ENCODE results near the gene APBA1.
"Not testable (repeated sequence)": the region's sequence is repeated elsewhere in the genome, so short reads cannot be mapped to it uniquely, and the experiment has no call there.

APBA1 gene

DNA sequence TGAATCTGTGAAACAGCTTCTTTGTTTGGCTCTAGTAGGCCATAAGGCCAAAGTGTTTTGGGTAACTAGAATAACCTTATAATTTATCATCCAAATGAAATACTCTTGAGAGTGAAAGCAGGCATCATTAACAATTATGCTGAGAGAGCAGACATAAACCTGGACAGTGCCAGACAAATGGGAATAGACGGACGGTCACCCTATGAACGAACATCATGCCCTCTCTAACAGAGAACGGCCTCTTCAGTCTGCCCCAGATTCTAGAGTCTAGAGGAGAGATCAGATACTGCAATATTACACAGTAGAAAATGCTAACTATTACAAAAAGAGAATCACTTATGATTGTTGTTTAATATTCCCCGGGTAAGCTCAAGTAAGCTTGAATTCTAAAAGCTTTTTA lies 68.5 kb downstream of the APBA1 start:
- no peak for DNase-seq

DNA sequence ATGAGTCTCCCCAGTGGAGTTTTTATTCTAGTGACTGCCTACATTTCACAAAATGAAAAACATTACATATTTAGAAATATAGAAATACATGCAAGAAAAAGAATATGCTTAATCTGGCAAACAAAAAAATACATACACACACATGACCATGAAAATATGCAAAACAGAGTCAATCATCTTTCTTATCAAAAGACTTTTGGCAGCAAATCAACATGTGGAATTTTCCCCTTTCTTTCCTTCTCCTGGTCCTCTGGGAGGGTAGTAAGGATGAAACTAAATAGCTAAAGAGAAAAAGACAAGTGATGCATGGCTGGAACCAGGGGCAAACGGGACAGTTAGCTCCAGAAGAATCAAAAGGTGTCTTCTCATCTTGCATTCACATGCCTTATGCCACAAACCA lies 69.4 kb downstream of the APBA1 start:
- DNase-seq, result no peak

DNA sequence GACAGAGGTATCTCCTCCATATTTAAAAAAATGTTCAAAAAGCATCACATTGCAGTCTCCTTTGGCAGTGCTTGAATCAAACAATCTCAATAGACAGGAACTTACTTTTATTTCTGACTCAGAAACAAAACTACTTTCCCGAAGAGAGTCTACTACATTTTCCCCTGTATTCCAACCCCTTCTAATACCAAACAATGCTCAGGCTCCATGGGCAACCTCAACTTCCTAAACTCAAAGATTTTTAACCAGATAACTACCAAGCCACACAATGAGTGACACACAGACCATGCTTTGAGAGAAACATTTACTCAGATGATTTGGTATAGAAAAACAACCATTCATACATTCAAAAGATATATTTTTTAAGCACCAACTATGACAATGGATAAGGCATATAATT lies 70.5 kb downstream of the APBA1 start:
- DNase-seq, result no peak

DNA sequence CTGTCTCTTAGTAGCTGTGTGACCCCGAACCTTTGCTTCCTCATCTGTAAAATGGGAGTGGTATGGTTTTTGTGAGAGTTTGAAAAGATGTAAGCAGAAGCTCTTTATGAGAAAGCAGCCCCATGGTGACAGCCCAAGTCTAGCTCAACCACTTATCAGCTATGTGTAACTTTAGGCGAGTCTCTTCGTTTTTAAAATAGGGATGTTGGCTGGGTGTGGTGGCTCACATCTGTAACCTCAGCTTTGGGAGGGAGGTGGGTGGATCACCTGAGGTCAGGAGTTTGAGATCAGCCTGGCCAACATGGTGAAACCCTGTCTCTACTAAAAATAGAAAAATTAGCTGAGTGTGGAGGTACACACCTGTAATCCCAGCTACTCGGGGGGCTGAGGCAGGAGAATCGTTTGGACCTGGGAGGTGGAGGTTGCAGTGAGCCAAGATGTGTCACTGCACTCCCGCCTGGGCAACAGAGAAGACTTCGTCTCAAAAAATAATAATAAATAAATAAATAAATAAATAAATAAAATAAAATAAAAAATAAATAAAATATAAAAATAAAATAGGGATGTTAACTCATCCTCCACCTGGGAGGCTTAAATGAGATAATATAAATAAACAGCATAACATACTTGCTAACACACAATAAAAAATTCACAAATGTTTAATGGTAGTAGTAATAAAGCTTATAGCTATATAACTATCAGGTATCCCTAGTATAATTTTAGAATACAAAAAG lies 71.7 kb downstream of the APBA1 start:
- no peak for DNase-seq

DNA sequence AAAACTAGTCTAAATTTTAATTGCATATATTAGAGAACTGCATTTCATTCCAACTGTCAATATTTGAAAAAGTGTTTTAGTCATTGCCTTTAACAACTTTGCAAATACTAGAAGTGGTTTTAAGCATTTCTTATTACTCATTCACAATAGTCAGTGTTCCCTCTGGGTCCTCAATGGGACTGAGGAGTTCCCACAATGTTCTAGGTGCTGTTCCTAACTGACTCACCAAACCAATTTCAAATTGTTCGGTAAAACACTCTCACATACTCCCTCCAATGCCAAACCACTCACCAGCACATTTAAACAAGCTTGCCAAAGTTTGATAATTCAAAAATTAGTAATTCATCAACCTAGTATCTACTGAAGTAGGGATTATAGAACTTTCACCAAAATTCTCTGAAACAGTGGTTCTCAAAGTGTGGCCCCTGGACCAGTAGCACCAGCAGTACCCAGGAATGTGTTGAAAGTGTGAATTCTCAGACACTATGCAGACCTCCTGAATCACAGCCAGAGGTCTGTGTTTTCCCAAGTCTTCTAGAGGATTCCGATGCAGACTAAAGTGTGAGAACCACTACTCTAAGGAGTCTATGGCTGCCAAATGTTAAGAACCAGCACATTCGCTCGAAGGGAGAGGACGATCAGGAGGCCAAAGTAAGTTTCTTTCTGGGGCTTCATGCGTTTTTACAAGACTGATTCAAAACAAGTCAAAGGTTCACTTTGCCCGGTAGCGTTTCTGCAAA lies 72.8 kb downstream of the APBA1 start:
- DNase-seq, result no peak

DNA sequence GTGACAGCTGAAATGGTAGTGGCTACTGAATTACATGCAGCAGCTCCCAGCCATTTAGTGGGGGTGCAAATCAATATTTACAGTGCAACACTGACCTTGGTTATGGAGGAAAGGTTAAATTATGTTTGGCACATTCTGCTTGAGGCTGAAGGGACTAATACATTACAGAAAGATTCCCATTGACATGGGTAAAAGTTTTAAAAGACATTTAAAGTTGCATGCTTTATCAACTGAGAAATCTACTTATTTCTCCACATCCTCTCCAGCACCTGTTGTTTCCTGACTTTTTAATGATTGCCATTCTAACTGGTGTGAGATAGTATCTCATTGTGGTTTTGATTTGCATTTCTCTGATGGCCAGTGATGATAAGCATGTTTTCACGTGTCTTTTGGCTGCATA lies 75.3 kb downstream of the APBA1 start:
- not testable (repeated sequence) for DNase-seq

DNA sequence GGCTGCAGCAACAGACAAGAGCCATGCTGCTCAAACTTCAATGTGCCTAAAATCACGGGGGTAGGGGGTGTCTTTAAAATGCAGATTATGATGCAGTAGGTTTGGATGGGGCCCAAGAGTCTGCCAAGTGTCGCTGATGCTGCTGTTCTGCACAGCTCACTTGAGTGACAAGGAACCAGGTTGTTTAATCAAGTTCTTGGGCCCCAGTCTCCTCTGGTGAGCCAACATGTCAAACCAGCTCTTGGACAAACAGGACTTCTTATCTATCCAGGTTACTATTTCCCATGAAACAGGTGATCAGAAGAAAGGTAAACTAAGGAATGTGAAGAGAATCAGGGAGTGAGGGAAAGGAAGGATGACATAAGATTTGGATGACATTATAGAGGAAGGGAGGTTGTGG lies 78.0 kb downstream of the APBA1 start:
- no peak for DNase-seq

DNA sequence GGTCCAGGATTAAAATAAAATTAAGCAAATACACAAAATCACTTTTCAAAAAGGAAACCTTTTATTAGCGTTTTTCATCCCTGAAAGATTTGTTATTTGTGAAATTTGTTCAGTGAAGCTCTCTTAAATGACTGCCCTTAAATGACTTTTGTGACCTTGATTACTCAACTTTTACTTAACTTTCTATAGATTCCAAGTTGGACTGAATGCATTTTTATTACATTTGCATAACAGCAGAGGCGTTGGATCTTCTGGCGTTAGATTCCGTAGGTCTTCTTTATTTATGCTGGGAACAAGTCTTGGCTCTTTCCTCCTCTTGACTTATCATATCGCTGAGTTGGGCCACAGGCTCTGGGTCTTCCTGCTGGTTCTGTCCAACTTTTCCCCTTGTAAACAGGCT lies 78.4 kb downstream of the APBA1 start:
- DNase-seq, result no peak

DNA sequence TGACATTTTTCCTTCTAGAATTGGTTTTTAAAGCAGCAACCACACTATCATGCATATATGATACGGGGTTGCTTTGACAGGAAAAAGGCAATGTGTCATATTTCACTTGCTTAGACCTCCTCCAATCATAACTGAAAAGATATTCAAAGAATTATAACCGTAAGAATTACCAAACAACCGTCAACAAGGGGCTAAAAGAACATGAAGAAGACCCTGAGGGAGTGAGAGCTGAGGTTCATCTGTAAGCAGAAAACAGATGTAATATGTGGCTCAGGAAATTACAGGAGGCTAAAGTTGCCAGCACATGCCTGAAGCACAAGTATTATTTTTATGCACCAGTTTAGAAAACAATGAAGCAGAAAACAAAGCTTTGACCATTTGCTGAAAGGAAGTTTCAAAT lies 78.9 kb downstream of the APBA1 start:
- peak; percentile 30 for DNase-seq

DNA sequence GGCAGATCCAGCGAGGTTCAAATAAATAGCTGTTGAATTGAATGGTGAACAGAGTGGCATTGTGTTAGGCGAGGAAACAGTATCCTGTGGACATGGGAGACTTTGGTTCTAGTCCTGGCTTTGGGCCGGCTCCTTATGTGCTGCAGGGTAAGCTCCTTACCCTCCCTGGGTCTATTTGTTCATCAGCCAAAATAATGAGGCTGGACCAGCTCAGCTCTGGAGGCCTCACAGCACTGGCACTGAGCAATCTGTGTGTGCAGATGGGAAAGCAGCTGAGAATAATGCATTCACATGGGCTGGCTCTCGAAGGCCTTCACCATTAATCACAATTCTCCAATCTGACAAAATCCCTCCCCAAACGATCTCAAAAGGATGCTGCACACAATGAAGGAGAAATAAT lies 81.9 kb downstream of the APBA1 start:
- peak; percentile 22 for DNase-seq

DNA sequence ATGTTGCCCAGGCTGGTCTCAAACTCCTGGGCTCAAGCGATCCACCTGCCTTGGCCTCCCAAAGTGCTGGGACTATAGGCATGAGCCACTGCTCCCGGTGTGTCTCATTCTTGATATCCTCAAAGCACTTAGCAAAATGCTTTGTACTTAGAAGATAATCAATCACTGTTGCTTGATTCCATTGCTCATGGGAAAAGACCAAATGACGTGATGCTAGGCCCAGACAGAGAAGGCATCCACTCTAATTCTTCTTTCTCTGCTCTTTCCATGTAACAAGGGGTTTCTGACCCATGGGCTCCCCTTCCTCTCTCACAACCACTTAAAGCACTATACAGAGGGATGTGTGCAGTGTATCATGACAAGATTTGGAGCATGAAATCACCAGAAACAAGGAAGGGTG lies 83.0 kb downstream of the APBA1 start:
- DNase-seq, result peak; percentile 67

DNA sequence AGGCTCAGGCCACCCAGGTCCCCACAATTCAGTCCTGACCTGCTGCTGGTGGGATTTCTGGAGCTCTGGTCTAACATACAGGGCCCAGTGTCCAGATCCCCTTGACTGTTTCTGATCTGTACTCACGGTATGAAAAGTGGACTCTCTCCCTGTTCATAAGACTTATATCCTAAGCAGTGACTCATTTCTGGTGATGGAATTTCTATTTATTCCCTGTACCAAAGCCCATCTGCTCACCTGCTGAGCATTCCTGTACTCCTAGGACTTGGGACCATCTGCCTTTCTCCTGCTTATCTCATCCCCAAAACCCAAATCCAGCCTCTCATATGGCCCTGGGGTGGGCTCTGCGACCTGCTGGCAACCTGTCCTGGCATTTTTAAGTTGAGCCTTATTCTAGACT lies 86.6 kb downstream of the APBA1 start:
- no peak for DNase-seq

DNA sequence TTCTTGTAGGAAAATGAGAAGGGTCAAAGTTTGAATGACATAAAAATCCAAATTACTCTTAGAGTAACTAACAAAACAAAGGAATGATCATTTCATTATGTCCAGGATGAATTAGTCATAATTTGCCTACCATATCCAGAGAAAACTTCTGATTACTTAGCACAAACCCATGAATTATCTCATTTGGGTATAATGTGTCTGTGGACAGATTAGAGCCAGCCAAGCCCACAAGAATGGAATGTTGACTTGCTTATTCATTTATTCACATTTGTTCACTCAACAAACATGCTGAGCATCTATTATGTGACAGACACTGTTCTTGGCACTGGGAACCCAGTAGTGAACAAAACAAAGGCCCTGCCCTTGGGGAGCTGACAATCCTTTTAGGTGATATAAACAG lies 87.4 kb downstream of the APBA1 start:
- DNase-seq, result no peak

DNA sequence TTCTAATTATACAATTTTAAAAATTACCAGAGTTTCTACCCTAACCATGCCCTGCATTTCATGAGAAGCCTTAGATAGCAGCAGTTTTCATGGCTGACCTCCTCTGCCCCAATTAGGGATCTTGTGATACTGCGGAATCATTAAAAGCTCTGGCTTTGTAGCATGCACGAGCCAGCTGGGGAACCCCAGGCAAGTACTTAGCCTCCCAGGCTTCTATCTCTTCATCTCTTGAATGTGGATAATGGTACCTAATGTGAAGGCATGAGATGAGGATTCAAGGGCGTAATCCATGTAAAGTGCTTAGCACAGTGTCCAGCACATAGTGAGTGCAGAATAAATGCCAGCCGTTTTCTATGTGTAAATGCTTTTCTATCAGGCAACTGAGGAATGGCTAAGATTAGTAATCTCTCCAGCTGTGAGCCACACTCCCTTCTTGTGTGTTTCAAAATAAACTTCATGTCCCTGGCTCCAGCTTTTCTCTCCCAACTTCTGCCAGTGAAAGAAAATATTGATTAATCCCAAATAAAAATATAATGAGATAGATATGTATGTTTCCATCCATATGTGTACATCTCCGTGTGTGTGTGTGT lies 88.4 kb downstream of the APBA1 start:
- DNase-seq, result peak; percentile 72

DNA sequence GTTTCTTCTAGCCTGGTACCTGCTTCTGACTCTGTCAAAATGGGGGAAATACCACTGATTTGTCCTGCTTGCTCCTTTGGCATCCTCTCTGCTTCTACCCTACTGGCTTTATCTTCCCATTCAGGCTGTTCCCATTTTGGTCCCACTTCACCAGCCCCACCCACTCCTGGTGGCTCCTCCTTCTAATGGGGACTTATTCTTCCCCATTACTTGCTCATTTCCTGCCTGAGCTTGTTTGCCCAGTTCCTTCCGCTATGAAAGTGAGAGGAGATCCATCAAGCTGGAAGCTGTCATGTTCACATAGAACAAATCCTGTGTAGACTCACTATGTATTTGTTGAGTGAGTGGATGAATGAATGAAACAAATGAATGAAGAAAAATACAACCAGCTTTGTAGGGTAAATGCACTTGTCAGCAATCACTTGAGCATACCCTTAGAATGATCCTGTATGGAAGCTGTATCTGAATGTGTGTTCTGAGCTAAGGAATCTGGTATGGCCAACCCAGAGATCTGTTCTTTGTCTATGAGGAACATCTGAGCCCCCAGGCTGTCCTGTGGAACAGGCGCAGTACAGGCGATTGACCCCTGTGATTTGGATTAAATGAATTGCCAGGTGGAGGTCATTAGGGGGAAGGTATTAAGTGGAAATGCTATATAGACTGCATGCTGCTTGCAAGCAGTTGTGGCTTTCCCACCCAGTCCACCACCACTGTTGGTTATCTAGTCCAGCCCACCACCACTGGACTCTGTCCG lies 89.5 kb downstream of the APBA1 start:
- DNase-seq, result no peak

DNA sequence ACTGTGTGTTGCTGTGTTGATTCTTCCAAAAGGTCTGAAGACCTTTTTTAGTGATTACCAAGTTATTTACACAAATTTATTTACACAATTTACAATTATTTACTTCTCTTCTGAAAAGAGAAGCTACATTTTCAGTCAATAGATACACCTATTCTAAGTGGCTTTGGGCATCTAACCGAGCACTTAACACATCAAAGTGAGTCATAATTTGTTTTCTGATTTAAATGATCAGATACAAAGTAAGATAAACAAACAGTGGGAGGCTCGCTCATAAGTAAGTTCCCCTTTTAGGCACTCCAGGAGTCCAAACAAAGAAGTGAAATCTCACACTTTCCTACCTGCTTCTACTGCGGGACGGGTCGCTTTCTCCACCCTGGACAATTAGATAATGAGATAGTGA lies 90.2 kb downstream of the APBA1 start:
- DNase-seq, result no peak

DNA sequence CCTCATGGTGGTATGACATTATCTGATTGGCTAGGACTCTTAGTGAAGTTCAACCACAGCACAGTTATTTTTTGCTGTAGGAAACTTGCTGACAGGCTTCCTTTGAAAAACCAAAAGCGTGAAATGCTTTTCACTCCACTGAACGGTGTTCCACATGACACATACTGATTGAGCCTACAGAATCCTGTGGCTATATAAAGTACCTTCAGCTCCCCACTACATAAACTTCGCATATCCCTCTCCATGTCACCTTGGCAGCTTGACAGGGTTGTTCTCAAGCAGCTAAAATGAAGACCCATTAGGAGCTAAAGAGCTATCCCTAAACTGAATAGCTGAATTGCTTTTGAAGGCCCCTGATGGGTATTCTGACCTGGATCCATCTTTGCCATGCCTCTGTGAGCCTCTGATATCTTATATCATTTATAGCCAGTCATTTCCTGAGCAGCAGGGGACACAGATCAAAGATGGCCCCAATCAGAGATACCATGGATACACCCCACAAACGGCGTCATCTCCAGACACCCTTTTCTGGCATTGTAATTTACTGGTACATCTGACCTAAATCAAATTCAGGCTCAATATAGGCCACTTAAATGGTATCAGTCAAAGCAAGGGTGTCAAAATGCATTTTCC lies 91.5 kb downstream of the APBA1 start:
- DNase-seq, result peak; percentile 40

DNA sequence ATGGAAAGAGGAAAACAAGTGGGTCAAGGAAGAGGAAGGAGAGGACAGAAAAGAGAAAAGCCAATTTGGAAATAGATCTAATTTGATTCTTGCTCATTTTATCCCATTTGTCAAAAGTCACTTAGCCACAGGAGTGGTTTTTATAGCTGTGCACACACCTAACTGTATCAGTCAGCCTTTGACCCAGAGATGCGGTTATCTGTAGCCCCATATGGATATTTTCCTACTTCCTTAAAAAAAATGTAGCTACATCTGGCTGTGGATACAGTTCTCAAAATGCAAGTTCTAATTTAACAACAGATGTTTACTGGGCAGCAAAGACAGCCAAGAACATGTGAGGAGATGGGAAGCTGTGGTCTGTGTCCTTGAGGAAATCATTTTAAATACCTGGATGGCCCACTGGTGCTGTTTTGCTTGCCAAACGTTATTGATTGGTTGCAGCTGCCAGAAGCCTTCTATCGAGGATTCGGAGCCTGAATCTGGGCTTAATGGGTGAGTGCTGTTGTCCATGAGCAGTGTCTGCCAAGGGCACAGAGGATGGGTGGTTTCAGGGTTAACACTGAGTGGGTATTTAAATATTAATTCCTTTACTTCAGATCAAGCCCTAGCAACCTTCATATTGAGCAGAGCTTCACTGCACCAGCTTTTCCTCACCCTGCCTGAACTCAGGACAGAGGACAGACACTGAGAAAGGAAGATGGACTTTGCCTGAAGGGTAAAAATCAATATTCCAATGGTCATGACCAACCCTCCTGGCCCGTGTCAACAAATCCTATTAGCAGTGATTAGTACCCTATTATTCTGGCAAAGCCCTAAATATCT lies 92.2 kb downstream of the APBA1 start:
- DNase-seq, result peak; percentile 50

DNA sequence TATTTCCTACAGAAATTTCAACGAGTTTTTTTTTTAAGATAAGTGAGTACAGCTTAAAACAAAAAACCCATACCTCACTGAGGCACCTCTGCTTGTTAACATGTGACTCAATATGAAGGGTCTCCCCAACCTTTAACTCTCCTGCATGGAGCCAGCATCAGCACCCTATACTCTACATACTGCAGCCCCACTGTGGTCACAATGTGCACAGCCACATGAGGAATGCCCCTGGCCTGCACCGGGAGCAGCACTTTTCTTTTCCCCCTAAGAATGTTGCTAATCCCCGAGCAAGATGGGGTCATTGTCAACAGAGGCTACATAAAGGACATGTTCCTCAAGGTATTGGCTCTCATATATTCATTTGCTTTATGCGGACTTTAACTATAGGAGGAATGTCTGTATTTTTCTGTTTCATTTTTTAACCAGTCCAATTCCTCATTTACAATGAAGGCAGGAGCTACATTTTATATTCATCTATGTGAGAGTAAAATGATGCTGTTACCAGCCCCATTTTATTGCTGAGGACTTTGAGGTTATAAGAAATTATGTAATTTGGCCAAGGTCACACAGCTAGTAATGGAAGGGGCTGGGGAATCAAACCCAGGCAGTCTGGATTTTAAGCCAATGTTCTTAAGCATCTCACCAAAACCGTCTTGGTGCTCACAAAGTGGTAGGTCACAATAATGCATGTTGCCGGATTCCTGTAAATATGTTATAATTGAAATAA lies 93.0 kb downstream of the APBA1 start:
- DNase-seq, result no peak

DNA sequence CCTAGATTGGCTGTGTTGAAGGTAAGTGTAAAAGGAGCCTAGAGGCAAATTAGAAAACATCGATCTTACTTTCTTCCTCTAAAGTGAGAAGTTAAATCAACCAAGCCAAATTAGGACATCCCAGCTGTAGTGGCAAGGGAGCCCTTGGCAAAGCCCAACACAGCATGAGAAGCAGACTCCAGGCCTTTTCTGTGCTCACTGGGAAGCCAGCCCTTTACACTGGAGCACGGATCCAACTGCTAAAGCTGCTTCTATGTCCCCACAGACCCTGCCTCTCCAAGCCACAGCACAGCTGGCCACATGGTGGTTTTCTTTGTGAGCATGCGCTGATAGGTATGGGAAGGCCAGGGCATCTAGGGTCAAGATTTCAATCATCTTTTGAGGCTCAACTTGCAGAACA lies 94.1 kb downstream of the APBA1 start:
- DNase-seq, result no peak

DNA sequence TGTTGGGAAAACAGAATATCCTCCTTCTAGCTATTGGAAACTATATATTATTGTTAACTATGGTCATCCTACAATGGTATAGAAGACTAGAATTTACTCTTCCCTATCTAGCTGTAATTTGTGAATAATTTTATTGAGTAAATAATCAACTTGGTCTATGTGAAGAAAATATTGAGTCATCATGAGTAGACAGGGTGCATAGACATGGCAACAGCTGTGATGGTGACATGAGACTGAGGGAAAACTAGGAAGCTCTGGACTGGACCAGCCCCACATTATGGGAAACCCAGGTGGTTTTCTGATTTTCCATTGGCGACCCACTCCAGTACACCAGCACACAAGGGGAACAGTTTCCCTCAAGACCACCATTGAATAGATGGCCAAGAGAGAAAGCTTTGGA lies 95.0 kb downstream of the APBA1 start:
- DNase-seq, result no peak

All from eye (tissue), 1 donor.